Fibroblast of peridontal ligament (primary cell): Measurements from ENCODE around the gene LRWD1.
"Not testable (repeated sequence)": the region's sequence is repeated elsewhere in the genome, so short reads cannot be mapped to it uniquely, and the experiment has no call there.

Source experiments
- DNase-seq: peaks from one replicate; pipeline ENCODE4 v3.0.0-alpha.2; 2010; ENCODE audit errors: extremely low read depth

The LRWD1 gene

GRCh38 chr7:102468478-102469350 lies 3.9 kb downstream of the LRWD1 start:
- DNase-seq, result no peak

DNA sequence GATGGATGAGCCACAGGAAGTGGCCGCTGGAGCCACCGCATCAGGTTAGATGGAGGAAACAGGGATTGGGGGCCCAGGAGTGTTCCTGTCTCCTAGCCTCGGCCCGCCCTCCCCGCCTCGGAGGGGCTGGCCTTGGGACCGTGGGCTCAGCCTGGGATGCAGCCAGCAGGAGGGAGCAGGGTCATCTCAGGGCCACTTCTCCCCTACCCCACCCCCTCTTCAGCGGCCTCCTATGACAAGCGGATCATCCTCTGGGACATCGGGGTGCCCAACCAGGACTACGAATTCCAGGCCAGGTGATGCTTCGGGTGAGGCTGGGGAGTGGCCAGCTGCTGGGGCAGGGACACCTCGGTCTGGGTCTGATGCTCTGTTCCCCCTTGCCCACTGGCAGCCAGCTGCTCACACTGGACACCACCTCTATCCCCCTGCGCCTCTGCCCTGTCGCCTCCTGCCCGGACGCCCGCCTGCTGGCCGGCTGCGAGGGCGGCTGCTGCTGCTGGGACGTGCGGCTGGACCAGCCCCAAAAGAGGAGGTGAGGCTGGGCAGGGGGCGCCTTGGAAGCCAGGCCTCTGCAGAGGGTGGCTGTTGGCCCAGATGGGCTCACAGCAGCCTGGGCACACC lies 4.7 kb downstream of the LRWD1 start:
- DNase-seq, result no peak

DNA sequence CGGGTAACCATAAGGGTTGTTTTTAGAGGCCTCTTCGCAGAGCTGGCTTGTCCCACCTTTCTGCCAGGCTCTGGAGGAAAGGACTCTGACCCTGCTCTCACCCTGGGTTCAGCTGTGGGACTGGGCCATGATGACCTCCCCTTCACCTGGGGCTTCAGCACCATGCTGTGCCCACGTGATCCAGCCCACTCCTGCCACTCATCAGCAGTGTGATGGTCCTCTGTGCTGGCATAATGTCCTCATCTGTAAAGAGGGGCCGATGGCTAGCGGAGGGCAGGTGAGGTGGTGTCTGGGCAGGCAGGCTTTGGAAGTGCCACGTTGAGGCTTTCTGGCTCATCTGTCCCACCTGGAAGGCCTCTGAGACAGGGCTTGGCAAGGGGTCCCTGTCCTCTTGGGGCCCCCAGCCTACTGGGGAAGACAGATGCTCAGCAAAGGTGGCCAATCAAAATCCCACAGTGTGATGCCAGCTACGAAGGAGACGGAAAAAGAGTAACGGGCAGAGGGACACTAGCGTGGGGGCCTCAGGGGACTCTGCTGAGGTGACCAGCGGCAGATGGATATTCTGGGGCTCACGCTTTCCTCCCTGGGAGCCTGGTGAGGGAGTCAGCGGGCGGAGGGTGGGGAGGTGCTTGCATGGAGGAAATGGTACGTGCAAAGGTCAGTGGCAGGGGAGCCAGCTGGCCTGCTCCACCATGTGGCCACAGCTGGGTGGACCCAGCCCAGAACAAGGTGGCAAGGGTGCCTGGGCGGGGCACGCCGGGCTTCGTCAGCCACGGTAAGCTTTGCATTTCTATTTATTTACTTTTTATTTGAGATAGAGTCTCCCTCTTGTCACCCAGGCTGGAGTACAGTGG lies 5.4 kb downstream of the LRWD1 start:
- no peak for DNase-seq

DNA sequence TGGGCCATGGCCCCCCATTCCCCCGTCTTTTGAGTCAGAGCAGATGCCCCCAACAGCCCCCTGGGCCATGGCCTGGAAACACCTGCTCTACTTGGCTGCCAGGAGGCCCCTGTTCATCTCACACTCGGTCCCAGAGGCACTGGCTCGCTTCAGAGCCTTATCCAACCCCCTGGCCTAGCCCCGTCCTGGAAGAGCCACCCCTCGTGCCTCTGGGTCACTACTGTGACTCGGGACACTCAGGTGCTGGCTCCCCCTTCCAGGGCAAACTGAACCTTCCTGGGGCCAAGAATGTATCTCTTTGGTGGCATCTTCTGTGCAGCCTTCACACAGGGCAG lies 7.0 kb downstream of the LRWD1 start:
- no peak for DNase-seq

DNA sequence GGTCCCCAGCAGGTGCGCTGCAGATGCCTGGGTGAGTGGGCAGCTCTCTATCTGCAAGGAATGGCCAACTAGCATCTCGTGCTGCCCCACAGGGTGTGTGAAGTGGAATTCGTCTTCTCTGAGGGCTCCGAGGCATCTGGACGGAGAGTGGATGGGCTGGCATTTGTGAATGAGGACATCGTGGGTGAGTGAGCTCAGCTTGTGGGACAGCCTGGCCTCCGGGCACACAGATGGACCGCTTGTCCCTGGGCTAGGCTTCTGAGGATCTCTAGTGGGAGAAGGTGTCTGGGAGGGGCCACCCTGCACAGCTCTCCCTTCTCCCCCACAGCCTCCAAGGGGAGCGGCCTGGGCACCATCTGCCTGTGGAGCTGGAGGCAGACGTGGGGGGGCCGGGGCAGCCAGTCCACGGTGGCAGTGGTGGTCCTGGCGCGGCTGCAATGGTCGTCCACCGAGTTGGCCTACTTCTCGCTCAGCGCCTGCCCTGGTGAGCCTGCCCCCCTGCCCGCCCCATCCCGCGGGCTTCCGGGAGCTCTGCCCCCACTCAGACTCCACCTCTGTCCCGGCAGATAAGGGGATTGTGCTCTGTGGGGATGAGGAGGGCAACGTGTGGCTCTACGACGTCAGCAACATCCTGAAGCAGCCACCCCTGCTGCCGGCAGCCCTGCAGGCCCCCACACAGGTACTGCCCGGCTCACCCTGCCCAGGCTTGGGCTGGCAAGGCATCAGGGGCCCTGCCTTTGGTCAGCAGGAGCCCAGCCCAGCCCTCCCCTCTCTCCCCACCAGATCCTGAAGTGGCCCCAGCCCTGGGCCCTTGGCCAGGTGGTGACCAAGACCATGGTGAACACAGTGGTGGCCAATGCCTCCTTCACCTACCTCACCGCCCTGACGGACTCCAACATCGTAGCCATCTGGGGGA lies 7.6 kb downstream of the LRWD1 start:
- DNase-seq, result no peak

- DNase-seq, result no peak
Measured at GRCh38 chr7:102473271-102473991, 8.6 kb downstream of the LRWD1 start.

DNA sequence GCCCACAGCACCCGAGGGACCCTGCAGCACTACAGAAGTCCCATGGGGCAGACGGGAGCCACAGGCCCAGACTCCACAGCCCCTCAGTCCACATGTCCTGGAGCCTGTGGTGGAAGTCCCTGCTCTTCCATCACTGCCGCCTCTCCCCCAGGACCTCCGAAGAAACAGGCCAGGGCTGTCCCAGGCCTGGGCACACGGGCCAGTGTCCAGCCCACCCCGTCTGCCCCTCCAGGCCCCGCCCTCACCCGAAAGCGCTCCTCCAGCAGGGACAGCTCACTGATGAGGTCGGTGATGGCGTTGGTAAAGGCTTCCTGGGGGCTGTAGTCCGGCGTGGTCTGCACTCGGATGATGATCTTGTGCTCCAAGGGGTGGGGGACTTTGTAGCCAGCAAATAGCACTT lies 9.3 kb downstream of the LRWD1 start:
- DNase-seq, result not testable (repeated sequence)

- peak; percentile 31 for DNase-seq
Measured at GRCh38 chr7:102474736-102475435, 10.1 kb downstream of the LRWD1 start.

DNA sequence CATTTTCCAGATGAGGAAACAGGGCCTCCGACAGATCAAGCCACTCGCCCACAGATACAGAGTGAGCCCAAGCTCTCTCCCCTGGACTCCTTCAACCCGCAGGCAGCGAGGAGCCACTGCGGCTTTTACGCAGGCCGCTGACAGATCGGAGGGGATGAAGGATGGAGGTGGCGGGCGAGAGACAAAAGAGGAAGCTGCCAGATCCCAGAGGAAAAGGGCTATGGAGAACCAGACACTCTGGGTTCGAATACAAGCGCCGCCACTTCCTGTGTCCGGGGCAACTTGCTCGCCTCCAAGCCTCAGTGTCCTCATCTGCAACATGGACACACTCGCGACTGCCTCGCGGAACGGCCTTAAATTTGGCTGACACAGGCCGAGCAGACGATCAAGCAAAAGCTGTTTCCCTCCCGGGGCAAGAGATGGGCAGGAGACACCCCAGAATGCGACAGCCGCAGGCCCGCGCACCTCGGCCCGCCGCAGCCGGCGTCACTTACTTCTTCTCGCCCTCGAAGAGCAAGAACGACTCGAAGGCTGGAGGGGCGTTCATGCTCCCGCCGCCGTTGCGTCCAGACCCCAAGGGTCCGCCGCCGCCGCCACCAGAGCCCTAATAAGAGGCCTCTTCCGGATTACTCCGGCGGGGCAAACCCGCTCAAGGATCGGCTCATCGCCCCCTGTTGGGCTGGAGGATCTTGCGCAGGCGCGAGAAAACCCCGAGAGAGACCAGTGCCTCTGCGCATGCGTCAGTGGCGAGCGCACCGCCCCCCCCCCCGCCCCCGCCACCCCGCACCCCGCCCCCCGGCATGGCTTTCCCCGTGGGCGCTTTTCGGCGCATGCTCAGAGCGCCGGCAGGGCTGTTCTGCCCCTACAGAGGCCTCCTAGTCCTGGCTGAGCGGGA lies 13.8 kb downstream of the LRWD1 start, which contains the start of gene POLR2J:
TSS of gene POLR2J (minus strand) at position 609 of the 895 bp plus-strand sequence. CDS start at position 547, 62 bp downstream.
- DNase-seq, result peak; percentile 67

DNA sequence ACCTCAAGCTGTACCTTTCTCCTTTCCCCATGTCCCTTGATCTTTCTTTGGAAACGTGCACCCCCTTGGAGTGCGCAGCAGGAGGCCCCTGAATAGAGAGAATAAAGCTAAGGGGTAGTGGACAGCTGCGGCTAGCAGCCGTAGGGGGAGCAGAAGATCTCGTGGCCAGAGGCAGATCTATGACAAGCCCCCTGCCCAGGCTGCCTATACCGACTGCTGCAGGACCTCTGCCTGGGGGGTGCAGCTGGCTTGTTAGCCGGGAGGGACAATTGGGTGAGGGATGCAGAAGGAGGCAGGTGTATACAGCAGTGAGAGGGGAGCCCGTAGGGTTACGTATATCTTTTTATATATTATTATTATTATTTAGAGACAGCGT lies 14.4 kb downstream of the LRWD1 start:
- not testable (repeated sequence) for DNase-seq

DNA sequence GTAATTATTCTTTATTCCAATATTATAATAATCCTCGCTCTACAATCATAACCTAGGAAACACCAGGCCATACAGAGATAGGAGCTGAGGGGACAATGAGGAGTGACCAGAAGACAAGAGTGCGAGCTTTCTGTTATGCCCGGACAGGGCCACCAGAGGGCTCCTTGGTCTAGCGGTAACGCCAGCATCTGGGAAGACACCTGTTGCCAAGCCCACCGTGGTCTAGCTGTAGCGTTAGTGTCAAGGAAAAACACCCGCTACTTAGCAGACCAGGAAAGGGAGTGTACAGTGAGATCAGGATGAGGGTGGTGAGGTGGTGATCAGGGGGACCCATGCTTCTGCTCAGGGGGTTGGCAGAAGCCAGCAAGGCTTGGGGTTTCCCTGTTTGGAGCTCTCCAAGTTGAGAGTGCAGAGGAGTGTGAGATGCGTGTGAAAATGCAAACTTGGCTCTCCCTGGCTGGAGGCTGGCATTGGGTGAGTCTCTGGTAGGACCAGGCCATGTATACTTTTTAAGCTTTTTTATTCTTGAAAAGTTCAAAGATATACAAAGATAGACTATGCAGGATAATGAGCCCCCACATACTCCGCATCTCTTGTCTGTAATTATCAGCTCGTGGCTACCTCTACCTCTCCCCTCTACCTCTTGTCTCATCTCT lies 15.3 kb downstream of the LRWD1 start:
- DNase-seq, result not testable (repeated sequence)

DNA sequence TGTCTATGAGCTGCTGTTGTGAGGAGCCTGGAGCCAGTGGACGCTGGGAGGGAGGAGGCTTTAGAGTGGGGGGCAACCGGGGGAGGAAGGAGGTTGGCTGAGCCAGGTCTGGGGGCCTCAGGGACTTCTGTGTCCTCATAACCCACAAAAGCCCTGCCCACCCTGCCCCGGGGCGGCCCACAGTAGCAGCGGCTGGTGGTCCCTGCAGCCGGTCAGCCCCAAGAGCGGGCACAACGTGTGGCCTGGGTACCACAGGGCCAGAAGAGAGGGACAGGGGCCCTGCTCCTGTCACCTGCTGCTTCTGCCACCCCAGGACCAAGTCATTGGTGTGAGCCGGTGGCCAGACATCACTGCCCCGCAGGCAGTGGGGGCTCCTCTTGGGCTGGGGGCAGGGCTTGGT lies 17.2 kb downstream of the LRWD1 start:
- DNase-seq, result not testable (repeated sequence)

GRCh38 chr7:102484317-102484716 lies 19.5 kb downstream of the LRWD1 start:
- DNase-seq, result not testable (repeated sequence)

DNA sequence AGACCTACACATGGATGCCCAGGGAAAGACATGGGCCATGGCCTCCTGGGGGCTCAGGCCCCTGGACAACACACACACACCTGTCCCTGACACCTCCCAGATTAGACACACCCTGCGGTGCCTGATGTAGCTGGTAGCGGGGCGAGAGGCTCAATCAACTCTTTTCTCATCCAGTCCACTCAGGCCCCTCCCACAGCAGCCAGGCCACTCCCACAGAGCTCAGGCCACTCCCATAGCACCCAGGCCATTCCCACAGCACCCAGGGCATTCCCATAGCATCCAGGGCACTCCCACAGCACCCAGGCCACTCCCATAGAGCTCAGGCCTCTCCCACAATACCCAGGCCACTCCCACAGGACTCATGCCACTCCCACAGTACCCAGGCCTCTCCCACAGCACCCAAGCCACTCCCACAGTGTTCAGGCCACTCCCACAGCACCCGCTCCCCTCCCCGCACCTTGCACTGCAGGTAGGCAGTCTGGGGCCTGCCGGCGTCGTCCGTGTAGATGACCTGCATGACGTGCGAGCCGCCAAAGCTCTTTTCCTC lies 25.8 kb downstream of the LRWD1 start:
- DNase-seq, result not testable (repeated sequence)

DNA sequence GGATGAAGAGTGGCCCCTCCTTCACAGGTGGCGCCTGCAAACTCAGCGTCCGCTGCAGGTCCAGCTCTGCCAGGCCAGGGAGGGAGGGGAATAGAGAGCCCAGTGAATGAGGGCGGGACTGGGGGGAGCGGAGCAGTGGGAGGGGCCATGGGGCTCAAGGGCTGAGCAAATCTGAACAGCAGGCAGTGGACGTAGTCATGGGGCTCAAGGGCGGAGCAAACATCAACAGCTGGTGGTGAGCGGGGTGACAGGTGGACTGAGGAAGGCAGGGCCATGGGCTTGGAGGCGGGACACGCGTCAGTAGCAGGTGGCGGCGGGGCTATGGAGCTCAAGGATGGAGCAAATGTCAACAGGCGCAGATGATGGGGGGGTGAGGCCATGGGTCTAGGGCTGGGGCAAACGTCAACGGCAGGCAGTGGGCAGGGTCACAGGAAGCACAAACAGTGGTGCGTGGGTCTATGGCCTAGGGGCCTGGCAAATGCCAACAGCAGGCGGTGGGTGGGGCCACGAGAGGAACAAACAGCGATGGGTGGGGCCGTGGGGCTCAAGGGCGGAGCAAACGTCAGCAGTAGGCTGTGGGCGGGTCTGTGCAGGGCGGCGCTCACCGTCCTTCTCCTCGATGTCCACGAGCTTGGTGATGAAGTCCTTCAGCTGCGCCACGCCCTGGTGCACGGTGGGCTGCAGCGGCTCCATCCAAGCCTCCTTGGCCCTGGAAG lies 28.6 kb downstream of the LRWD1 start:
- DNase-seq, result not testable (repeated sequence)

GRCh38 chr7:102494026-102494425 lies 29.2 kb downstream of the LRWD1 start:
- DNase-seq, result not testable (repeated sequence)

DNA sequence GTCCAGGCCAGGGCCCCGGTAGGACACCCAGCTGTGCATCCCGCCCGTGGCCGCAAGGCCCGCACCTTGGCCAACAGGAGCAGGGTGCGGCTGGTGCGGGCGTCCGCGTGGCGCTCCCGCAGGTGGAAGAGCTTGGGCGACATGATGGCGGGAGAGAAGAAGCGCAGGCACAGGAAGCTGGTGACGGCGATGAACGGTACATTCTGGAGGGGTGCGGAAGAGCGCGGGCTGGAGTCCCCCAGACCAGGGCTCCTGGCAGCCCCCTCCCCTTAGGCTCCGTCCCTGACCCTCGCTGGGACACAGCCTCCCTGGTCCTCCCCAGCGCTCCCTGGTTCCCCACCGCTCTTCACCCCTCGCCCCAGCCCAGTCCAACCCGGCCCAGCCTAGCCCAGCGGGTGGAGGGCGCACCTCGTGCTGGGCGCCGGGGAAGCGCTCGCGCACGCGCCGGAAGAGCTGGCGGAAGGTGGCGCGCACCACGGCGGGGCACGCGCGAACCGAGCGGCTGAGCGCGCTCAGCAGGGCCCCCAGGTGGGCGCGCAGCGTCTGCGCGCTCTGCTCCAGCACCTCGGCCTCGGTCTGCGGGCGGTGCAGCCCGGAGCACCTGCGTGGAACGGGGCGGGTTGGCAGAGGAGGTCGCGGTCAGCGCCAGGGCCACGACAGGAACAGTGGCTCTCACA lies 29.8 kb downstream of the LRWD1 start:
- not testable (repeated sequence) for DNase-seq
